ENCODE measurements around the gene CHEK2. TPM values are rescaled to one million over a fixed set of nuclear protein-coding genes. Genes with fewer than 3 reads are reported as not detected.

Gene CHEK2
- total and polyA plus RNA-seq, 2 of the 4 experiments (the other 2 are of a cell fraction): 9.9 to 16.1 TPM

DNA sequence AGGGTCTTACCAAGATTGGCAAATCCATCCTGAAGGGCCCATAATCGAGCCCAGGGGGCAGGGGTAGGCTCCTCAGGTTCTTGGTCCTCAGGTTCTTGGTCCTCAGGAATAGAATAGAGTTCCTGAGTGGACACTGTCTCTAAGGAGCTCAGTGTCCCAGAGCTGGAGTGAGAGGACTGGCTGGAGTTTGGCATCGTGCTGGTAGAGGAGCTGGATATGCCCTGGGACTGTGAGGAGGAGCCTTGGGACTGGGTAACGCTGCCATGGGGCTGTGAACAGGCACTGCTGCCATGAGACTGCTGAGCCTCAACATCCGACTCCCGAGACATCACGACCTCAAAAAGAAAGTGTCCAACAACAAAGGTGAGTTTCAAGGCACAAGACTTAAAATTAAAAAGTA lies 7.2 kb downstream of the CHEK2 start:
- dilution Hi-C loops (cut with HindIII; ENCODE audit: low sequenced_read_pairs, unreplicated experiment): no loop called here
- Histone ChIP-seq H3K9me3 (ENCODE audit: control insufficient read depth, insufficient read depth, low read length) (no peaks in the 10 kb centered on the region), H4K8ac (ENCODE audit: low read depth in 2 of 2, low read length in 2 of 2) (no peak overlapping the region), H3K79me1 (ENCODE audit: low read depth in 1 of 2, low read length in 2 of 2) (peaks cover 3 to 6% of the 10 kb centered on the region in 2 experiments; a peak in 1 of 4 replicates), H3K27me3 (ENCODE audit: control insufficient read depth, insufficient read depth, low read length) (no peaks in the 10 kb centered on the region), H3K9me1 (ENCODE audit: insufficient read depth, low read length) (peaks cover 4% of the 10 kb centered on the region; the same call in 1 of the 2 replicates), H3K27ac (ENCODE audit: insufficient read depth, low read length) (no peak overlapping the region), H3K18ac (ENCODE audit: low read depth, low read length) (no peak overlapping the region), H4K91ac (ENCODE audit: insufficient read depth, low read depth, low read length) (no peak overlapping the region), H3K14ac (replicated peaks; ENCODE audit: low read depth, low read length) (no peak overlapping the region), H2BK5ac (ENCODE audit: low read depth, low read length, poor library complexity, severe bottlenecking) (no peak overlapping the region), H2AK5ac (ENCODE audit: low read depth, low read length) (no peak overlapping the region), H2AK9ac (replicated peaks; ENCODE audit: low read depth, low read length, poor library complexity) (no peak overlapping the region), H2BK120ac (ENCODE audit: low read depth, low read length) (no peak overlapping the region), H3K23ac (ENCODE audit: low read depth, low read length) (no peak overlapping the region), H3K4ac (ENCODE audit: low read depth, low read length) (no peak overlapping the region), H4K5ac (ENCODE audit: low read depth, low read length) (no peak overlapping the region), H3K36me3 (ENCODE audit: control insufficient read depth, insufficient read depth, low read length) (no peaks in the 10 kb centered on the region; the same call in 1 of the 2 replicates), H2AFZ (replicated peaks; ENCODE audit: low read length, poor library complexity) (no peak overlapping the region), H3K4me1 (ENCODE audit: control insufficient read depth, insufficient read depth, low read length) (no peaks in the 10 kb centered on the region), H4K20me1 (ENCODE audit: insufficient read depth, low read length) (no peaks in the 10 kb centered on the region), H3K4me3 (ENCODE audit: insufficient read depth, low read depth, low read length) (no peak overlapping the region), H3K56ac (ENCODE audit: extremely low read depth, insufficient read depth, low read length) (no peak overlapping the region), H3K9ac (ENCODE audit: low read depth, low read length) (no peak overlapping the region), H2BK15ac (ENCODE audit: low read depth, low read length) (no peak overlapping the region), H3K4me2 (ENCODE audit: low read depth, low read length) (no peak overlapping the region), H2BK20ac (ENCODE audit: low read depth, low read length) (no peak overlapping the region)
- POLR2A ChIA-PET (ENCODE audit: unreplicated experiment): no interaction called here
- no peak for TF ChIP-seq NFE2L2 (IDR thresholded peaks at IDR 0.05; ENCODE audit: low read depth, low read length)
- no peak for TF ChIP-seq CEBPB (IDR thresholded peaks at IDR 0.05; ENCODE audit: low read depth, low read length)
- no peak for TF ChIP-seq RCOR1 (IDR thresholded peaks at IDR 0.05; ENCODE audit: insufficient replicate concordance, low read length)
- TF ChIP-seq, protein P1, sequence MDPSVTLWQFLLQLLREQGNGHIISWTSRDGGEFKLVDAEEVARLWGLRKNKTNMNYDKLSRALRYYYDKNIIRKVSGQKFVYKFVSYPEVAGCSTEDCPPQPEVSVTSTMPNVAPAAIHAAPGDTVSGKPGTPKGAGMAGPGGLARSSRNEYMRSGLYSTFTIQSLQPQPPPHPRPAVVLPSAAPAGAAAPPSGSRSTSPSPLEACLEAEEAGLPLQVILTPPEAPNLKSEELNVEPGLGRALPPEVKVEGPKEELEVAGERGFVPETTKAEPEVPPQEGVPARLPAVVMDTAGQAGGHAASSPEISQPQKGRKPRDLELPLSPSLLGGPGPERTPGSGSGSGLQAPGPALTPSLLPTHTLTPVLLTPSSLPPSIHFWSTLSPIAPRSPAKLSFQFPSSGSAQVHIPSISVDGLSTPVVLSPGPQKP (IDR thresholded peaks at IDR 0.05; ENCODE audit: borderline replicate concordance, low read depth, low read length): no peak
- no peak for TF ChIP-seq CTCF (conservative IDR thresholded peaks at IDR 0.05; ENCODE audit: low read depth, low read length)
- TF ChIP-seq MAFK (IDR thresholded peaks at IDR 0.05; ENCODE audit: low read depth, low read length): no peak
- TF ChIP-seq BHLHE40 (IDR thresholded peaks at IDR 0.05; ENCODE audit: low read depth, low read length): no peak
- TF ChIP-seq SMC3 (IDR thresholded peaks at IDR 0.05; ENCODE audit: low read depth, low read length): no peak
- no peak for TF ChIP-seq USF2 (IDR thresholded peaks at IDR 0.05; ENCODE audit: low read depth, low read length)
- TF ChIP-seq CHD1 (IDR thresholded peaks at IDR 0.05; ENCODE audit: low read depth, low read length): no peak
- TF ChIP-seq FOS (IDR thresholded peaks at IDR 0.05; ENCODE audit: low read depth, low read length): no peak
- TF ChIP-seq POLR2A (IDR thresholded peaks at IDR 0.05; ENCODE audit: low read depth, low read length): no peak
- no peak for TF ChIP-seq RFX5 (IDR thresholded peaks at IDR 0.05; ENCODE audit: low read depth, low read length)
- ATAC-seq (ENCODE audit: low read depth) (no peak), DNase-seq (no peak)
- BruUV-seq (replicated peaks): no TSS peak
- in situ Hi-C loops (cut with MboI; ENCODE audit: low sequenced_read_pairs): no loop called here
- intact Hi-C loops (cut with micrococcal nuclease): no loop called here
- 80% methylated on average over 1 of the region's 6 CpGs; no CpG with 5 or more reads in 1 of the 2 experiments for WGBS, 2 experiments (ENCODE audit: extremely low coverage in 2 of 2, insufficient read length in 1 of 2)
- CTCF ChIA-PET: no interaction called here
